ENCODE data around the gene CCDC88B.

Gene CCDC88B

GRCh38 chr11:64376071-64376470 lies 36.1 kb downstream of the CCDC88B start:
- TF ChIP-seq EZH2phosphoT487 (conservative IDR thresholded peaks at IDR 0.05; ENCODE audit: low read length) = no peak
- no peak for TF ChIP-seq CTCF (IDR thresholded peaks at IDR 0.05; ENCODE audit: insufficient read depth, low read length, poor library complexity, severe bottlenecking)
- no peaks in the 10 kb centered on the region for H3K36me3 ChIP-seq (ENCODE audit: low read length)
- no peak overlapping the region for H3K4me2 ChIP-seq (ENCODE audit: low read depth, low read length, poor library complexity, severe bottlenecking)
- no peaks in the 10 kb centered on the region for H3K79me2 ChIP-seq (ENCODE audit: insufficient read depth, low read length)
- H3K9ac ChIP-seq (ENCODE audit: low read length) = no peak overlapping the region
- H3K27ac ChIP-seq (ENCODE audit: low read depth, low read length) = no peak overlapping the region
- H3K9me2 ChIP-seq (replicated peaks; ENCODE audit: insufficient read depth, low read length) = no peaks in the 10 kb centered on the region
- H3K27me3 ChIP-seq (ENCODE audit: low read length) = no peaks in the 10 kb centered on the region
- no peaks in the 10 kb centered on the region for H4K20me1 ChIP-seq (ENCODE audit: low read depth, low read length)
- no peaks in the 10 kb centered on the region for H3K9me3 ChIP-seq (ENCODE audit: insufficient read depth, low read length)
- no peak overlapping the region for H3K4me3 ChIP-seq (ENCODE audit: insufficient read depth, low read length, poor library complexity, severe bottlenecking)
- H3F3A ChIP-seq (ENCODE audit: insufficient read depth) = no peaks in the 10 kb centered on the region
- no peak overlapping the region for H2AFZ ChIP-seq (ENCODE audit: low read depth, low read length, severe bottlenecking)

GRCh38 chr11:64378335-64378880 lies 38.4 kb downstream of the CCDC88B start:
- H3F3A ChIP-seq (ENCODE audit: insufficient read depth) = no peaks in the 10 kb centered on the region
- no peaks in the 10 kb centered on the region for H3K9me2 ChIP-seq (replicated peaks; ENCODE audit: insufficient read depth, low read length)
- H3K27me3 ChIP-seq (ENCODE audit: low read length) = no peaks in the 10 kb centered on the region
- no peak overlapping the region for H3K9ac ChIP-seq (ENCODE audit: low read length)
- TF ChIP-seq CTCF (IDR thresholded peaks at IDR 0.05; ENCODE audit: insufficient read depth, low read length, poor library complexity, severe bottlenecking) = no peak
- TF ChIP-seq EZH2phosphoT487 (conservative IDR thresholded peaks at IDR 0.05; ENCODE audit: low read length) = no peak
- H3K27ac ChIP-seq (ENCODE audit: low read depth, low read length) = no peak overlapping the region
- H3K36me3 ChIP-seq (ENCODE audit: low read length) = no peaks in the 10 kb centered on the region
- H3K4me2 ChIP-seq (ENCODE audit: low read depth, low read length, poor library complexity, severe bottlenecking) = no peak overlapping the region
- no peak overlapping the region for H3K4me3 ChIP-seq (ENCODE audit: insufficient read depth, low read length, poor library complexity, severe bottlenecking)
- no peak overlapping the region for H2AFZ ChIP-seq (ENCODE audit: low read depth, low read length, severe bottlenecking)
- H3K9me3 ChIP-seq (ENCODE audit: insufficient read depth, low read length) = no peaks in the 10 kb centered on the region
- H3K79me2 ChIP-seq (ENCODE audit: insufficient read depth, low read length) = no peaks in the 10 kb centered on the region
- no peaks in the 10 kb centered on the region for H4K20me1 ChIP-seq (ENCODE audit: low read depth, low read length)

- Histone ChIP-seq H3K4me2 (ENCODE audit: low read depth, low read length, poor library complexity, severe bottlenecking) (no peak overlapping the region), H3K36me3 (ENCODE audit: low read length) (no peaks in the 10 kb centered on the region), H3K27me3 (ENCODE audit: low read length) (no peaks in the 10 kb centered on the region), H3K9ac (ENCODE audit: low read length) (no peak overlapping the region), H3K79me2 (ENCODE audit: insufficient read depth, low read length) (no peaks in the 10 kb centered on the region), H3K9me2 (replicated peaks; ENCODE audit: insufficient read depth, low read length) (no peaks in the 10 kb centered on the region), H3K4me3 (ENCODE audit: insufficient read depth, low read length, poor library complexity, severe bottlenecking) (no peak overlapping the region), H4K20me1 (ENCODE audit: low read depth, low read length) (no peaks in the 10 kb centered on the region), H3K27ac (ENCODE audit: low read depth, low read length) (no peak overlapping the region), H2AFZ (ENCODE audit: low read depth, low read length, severe bottlenecking) (no peak overlapping the region), H3F3A (ENCODE audit: insufficient read depth) (no peaks in the 10 kb centered on the region), H3K9me3 (ENCODE audit: insufficient read depth, low read length) (no peaks in the 10 kb centered on the region)
- TF ChIP-seq EZH2phosphoT487 (conservative IDR thresholded peaks at IDR 0.05; ENCODE audit: low read length) (no peak), CTCF (IDR thresholded peaks at IDR 0.05; ENCODE audit: insufficient read depth, low read length, poor library complexity, severe bottlenecking) (no peak)
Observed at GRCh38 chr11:64379160-64379559, 39.2 kb downstream of the CCDC88B start.

All from SU-DHL-6 (cell line).